WERI-Rb-1 (cell line): Measurements from ENCODE around the gene CAMK2G.
"Not testable (repeated sequence)": the region's sequence is repeated elsewhere in the genome, so short reads cannot be mapped to it uniquely, and the experiment has no call there.

Experiments
- DNase-seq: peaks from one replicate; pipeline ENCODE4 v3.0.0-alpha.2; 2020
- H3K27ac ChIP-seq: fragments of 250-450 bp; sonication (Bioruptor Pico); 2 replicates; pipeline ENCODE4 v1.5.1; 2020; ENCODE audit warnings: mild to moderate bottlenecking, moderate library complexity
- H3K27me3 ChIP-seq: fragments of 250-450 bp; sonication (Bioruptor Pico); 2 replicates; pipeline ENCODE4 v1.5.1; 2021; ENCODE audit warnings: mild to moderate bottlenecking, low read depth, moderate library complexity; ENCODE audit not compliant: insufficient read depth, severe bottlenecking
- H3K36me3 ChIP-seq: fragments of 250-450 bp; sonication (Bioruptor Pico); 2 replicates; pipeline ENCODE4 v1.5.1; 2020; ENCODE audit warnings: mild to moderate bottlenecking, moderate library complexity
- H3K4me3 ChIP-seq: 2 replicates; pipeline ENCODE4 v1.5.1; 2011; ENCODE audit warnings: low read depth, mild to moderate bottlenecking, control low read depth, low read length
- H3K9me3 ChIP-seq: fragments of 250-450 bp; sonication (Bioruptor Pico); 2 replicates; pipeline ENCODE4 v1.5.1; 2021; ENCODE audit warnings: mild to moderate bottlenecking, moderate library complexity; ENCODE audit not compliant: severe bottlenecking
- CTCF ChIP-seq: IDR thresholded peaks from 2 replicates; pipeline ENCODE4 v1.5.1; 2011; ENCODE audit warnings: low read depth, mild to moderate bottlenecking, control low read depth, inconsistent platforms, low read length

The CAMK2G gene

GRCh38 chr10:73874267-73875138 is at the start of gene CAMK2G:
Gene CAMK2G, minus strand, starts transcription at chr10:73874555. Its CDS starts 94 bp downstream, at chr10:73874461.
- Histone ChIP-seq H3K4me3 (peak within 1 kb of the TSS; percentile 54), H3K27ac (peak within 1 kb of the TSS; percentile 77), H3K9me3 (no peaks in the 10 kb centered on the region), H3K27me3 (no peaks in the 10 kb centered on the region), H3K36me3 (peaks cover 31% of the 10 kb centered on the region)
- DNase-seq, result peak; percentile 82
- no peak for TF ChIP-seq CTCF

- DNase-seq, result no peak
Measured at GRCh38 chr10:73922864-73923133, 48.4 kb upstream of the CAMK2G start.

GRCh38 chr10:73922007-73922863 is 47.9 kb upstream of the CAMK2G start:
- no peak for DNase-seq
- TF ChIP-seq CTCF, result no peak
- Histone ChIP-seq H3K27ac (no peak overlapping the region), H3K9me3 (peaks cover 8% of the 10 kb centered on the region), H3K27me3 (no peaks in the 10 kb centered on the region), H3K4me3 (no peak overlapping the region), H3K36me3 (no peaks in the 10 kb centered on the region)

More at GRCh38 chr10:73922864-73923133, 48.4 kb upstream of the CAMK2G start:
- Histone ChIP-seq H3K4me3 (no peak overlapping the region), H3K36me3 (no peaks in the 10 kb centered on the region), H3K27me3 (no peaks in the 10 kb centered on the region), H3K9me3 (peaks cover 8% of the 10 kb centered on the region), H3K27ac (no peak overlapping the region)
- TF ChIP-seq CTCF, result no peak

GRCh38 chr10:73920089-73920488 is 45.7 kb upstream of the CAMK2G start:
- Histone ChIP-seq H3K27me3 (no peaks in the 10 kb centered on the region), H3K36me3 (no peaks in the 10 kb centered on the region), H3K27ac (no peak overlapping the region), H3K4me3 (no peak overlapping the region), H3K9me3 (peaks cover 8% of the 10 kb centered on the region)
- DNase-seq, result no peak
- TF ChIP-seq CTCF, result no peak

GRCh38 chr10:73919481-73919880 is 45.1 kb upstream of the CAMK2G start:
- not testable (repeated sequence) for H3K27me3 ChIP-seq, DNase-seq, H3K36me3 ChIP-seq, H3K27ac ChIP-seq, H3K4me3 ChIP-seq, H3K9me3 ChIP-seq

GRCh38 chr10:73917566-73918305 is 43.4 kb upstream of the CAMK2G start:
- Histone ChIP-seq H3K36me3 (no peaks in the 10 kb centered on the region), H3K27me3 (no peaks in the 10 kb centered on the region), H3K9me3 (peaks cover 8% of the 10 kb centered on the region), H3K4me3 (no peak overlapping the region), H3K27ac (no peak overlapping the region)
- DNase-seq, result no peak
- no peak for TF ChIP-seq CTCF
